ENCODE measurements around the gene SNF8. TPM values are rescaled to one million over a fixed set of nuclear protein-coding genes. Genes with fewer than 3 reads are reported as not detected.

The SNF8 gene
- total and polyA plus RNA-seq, 2 donors (not counting 3 experiments of a cell fraction or from before 2014, with no cell fraction given), result 166 to 194 TPM

- CTCF ChIA-PET, result interaction anchor here (1.4 kb wide), 1 partner anchor 9 kb away, joined by 3 read pairs; no protein-coding TSS in a partner anchor
- no peak for FAIRE-seq
Observed at GRCh38 chr17:48910370-48910769, 34.3 kb downstream of the SNF8 start.

GRCh38 chr17:48909783-48910182, 34.9 kb downstream of the SNF8 start:
- Histone ChIP-seq H3K4me1 (ENCODE audit: control insufficient read depth, extremely low read depth, insufficient read depth, low read length) (peaks cover 27% of the 10 kb centered on the region), H3K4me2 (ENCODE audit: insufficient read depth, low read length) (peak overlapping the region; percentile 80), H3K27ac (ENCODE audit: insufficient read depth, low read depth, low read length) (no peak overlapping the region), H3K79me2 (ENCODE audit: control insufficient read depth, insufficient read depth, low read length) (peaks cover 61% of the 10 kb centered on the region), H3K9me1 (replicated peaks; ENCODE audit: control insufficient read depth, extremely low read depth, insufficient read depth, low read length) (no peaks in the 10 kb centered on the region), H3K9me3 (replicated peaks; ENCODE audit: control insufficient read depth, insufficient read depth, low read length) (no peaks in the 10 kb centered on the region), H4K20me1 (replicated peaks; ENCODE audit: control insufficient read depth, extremely low read depth, insufficient read depth, low read length) (peaks cover 12% of the 10 kb centered on the region), H3K36me3 (ENCODE audit: control insufficient read depth in 2 of 2, extremely low read depth in 1 of 2, insufficient read depth in 2 of 2, low read length in 2 of 2) (peaks cover 9 to 18% of the 10 kb centered on the region in 2 experiments), H3K4me3 (replicated peaks in 1 of 3; ENCODE audit: insufficient read depth in 1 of 3, low read depth in 1 of 3, low read length in 3 of 3) (peak overlapping the region; percentile 50 to 84 (median 68)), H3K9ac (replicated peaks; ENCODE audit: extremely low read depth, insufficient read depth, low read length) (peak overlapping the region; percentile 83), H2AFZ (ENCODE audit: low read depth, low read length) (no peak overlapping the region), H3K27me3 (ENCODE audit: control insufficient read depth in 2 of 2, insufficient read depth in 2 of 2, low read length in 2 of 2) (no peaks in the 10 kb centered on the region)
- TF ChIP-seq JUN (IDR thresholded peaks at IDR 0.05; ENCODE audit: borderline replicate concordance, insufficient read depth, insufficient read length, low read depth) (no peak), FOS (IDR thresholded peaks at IDR 0.05; ENCODE audit: borderline replicate concordance, insufficient read depth, low read length) (no peak), GATA2 (IDR thresholded peaks at IDR 0.05; ENCODE audit: insufficient read depth, insufficient read length, low read depth, low read length) (no peak), MYC (IDR thresholded peaks at IDR 0.05; ENCODE audit: low read depth, low read length) (no peak), EZH2 (IDR thresholded peaks at IDR 0.05; ENCODE audit: borderline replicate concordance, low read depth, low read length, severe bottlenecking) (no peak), MAX (IDR thresholded peaks at IDR 0.05; ENCODE audit: insufficient read depth, insufficient read length) (no peak), CTCF (IDR thresholded peaks at IDR 0.05; ENCODE audit: extremely low read depth in 1 of 2, insufficient read depth in 1 of 2, low read depth in 1 of 2, low read length in 2 of 2) (no peak), POLR2A (IDR thresholded peaks at IDR 0.05; ENCODE audit: low read depth, low read length) (no peak), POLR2AphosphoS5 (IDR thresholded peaks at IDR 0.05; ENCODE audit: insufficient read depth, low read depth, low read length) (no peak)
- CTCF ChIA-PET, result interaction anchor here (1.0 to 2.9 kb wide), 4 partner anchors 9 to 123 kb away, joined by 3 to 16 read pairs (median 4); partner anchors contain the start of gene ATP5MC1
- TSS peak; percentile 24 for BruUV-seq (replicated peaks)
- FAIRE-seq (no peak), DNase-seq (ENCODE audit: low read depth, low spot score) (peak; percentile 43)
- dilution Hi-C loops (cut with MboI; ENCODE audit: extremely low pct_ligation_motif_present, low sequenced_read_pairs) (no loop called here), intact Hi-C loops (cut with micrococcal nuclease) (loop anchor here (2.0 kb wide), 1 partner anchor 35 kb away; the partner anchor contains the start of gene SNF8)
- POLR2A ChIA-PET, result no interaction called here

More at GRCh38 chr17:48910370-48910769, 34.3 kb downstream of the SNF8 start:
- Histone ChIP-seq H3K4me2 (ENCODE audit: insufficient read depth, low read length) (peak overlapping the region; percentile 80), H3K9ac (replicated peaks; ENCODE audit: extremely low read depth, insufficient read depth, low read length) (no peak overlapping the region), H4K20me1 (replicated peaks; ENCODE audit: control insufficient read depth, extremely low read depth, insufficient read depth, low read length) (peaks cover 12% of the 10 kb centered on the region), H3K9me3 (replicated peaks; ENCODE audit: control insufficient read depth, insufficient read depth, low read length) (no peaks in the 10 kb centered on the region), H3K4me3 (replicated peaks in 1 of 3; ENCODE audit: insufficient read depth in 1 of 3, low read depth in 1 of 3, low read length in 3 of 3) (peak overlapping the region in 1 of 3 experiments; percentile 84), H3K27me3 (ENCODE audit: control insufficient read depth in 2 of 2, insufficient read depth in 2 of 2, low read length in 2 of 2) (no peaks in the 10 kb centered on the region), H2AFZ (ENCODE audit: low read depth, low read length) (no peak overlapping the region), H3K36me3 (ENCODE audit: control insufficient read depth in 2 of 2, extremely low read depth in 1 of 2, insufficient read depth in 2 of 2, low read length in 2 of 2) (peaks cover 9 to 20% of the 10 kb centered on the region in 2 experiments), H3K27ac (ENCODE audit: insufficient read depth, low read depth, low read length) (no peak overlapping the region), H3K4me1 (ENCODE audit: control insufficient read depth, extremely low read depth, insufficient read depth, low read length) (peaks cover 27% of the 10 kb centered on the region), H3K9me1 (replicated peaks; ENCODE audit: control insufficient read depth, extremely low read depth, insufficient read depth, low read length) (no peaks in the 10 kb centered on the region), H3K79me2 (ENCODE audit: control insufficient read depth, insufficient read depth, low read length) (peaks cover 66% of the 10 kb centered on the region)
- dilution Hi-C loops (cut with MboI; ENCODE audit: extremely low pct_ligation_motif_present, low sequenced_read_pairs), result no loop called here
- intact Hi-C loops (cut with micrococcal nuclease), result no loop called here
- BruUV-seq (replicated peaks), result no TSS peak
- POLR2A ChIA-PET, result no interaction called here
- TF ChIP-seq POLR2A (IDR thresholded peaks at IDR 0.05; ENCODE audit: low read depth, low read length) (no peak), FOS (IDR thresholded peaks at IDR 0.05; ENCODE audit: borderline replicate concordance, insufficient read depth, low read length) (no peak)
- no peak for DNase-seq (ENCODE audit: low read depth, low spot score)
